Breast epithelium (tissue), 4 donors: ENCODE measurements around the gene ILDR1. TPM values are rescaled to one million over a fixed set of nuclear protein-coding genes. Genes with fewer than 3 reads are reported as not detected.

Source experiments
- DNase-seq, 2 donors: peaks; one replicate each; pipeline ENCODE4 v3.0.0-alpha.2; 2019; ENCODE audit warnings: low spot score in 2 of 2
- H3K27ac ChIP-seq, 2 donors: fragments of 200-600 bp; sonication (generic) in 1 of 2; one replicate each; pipeline ENCODE4 v1.5.1; 2016 to 2019; ENCODE audit warnings: mild to moderate bottlenecking in 1 of 2
- H3K27me3 ChIP-seq, 2 donors: fragments of 200-600 bp; sonication (generic) in 1 of 2; one replicate each; pipeline versions ENCODE4 v1.5.1 to v1.6.0; 2017 to 2019; ENCODE audit warnings: control low read depth in 1 of 2, mild to moderate bottlenecking in 1 of 2
- H3K36me3 ChIP-seq: fragments of 200-600 bp; one replicate; pipeline ENCODE4 v1.5.1; 2019
- H3K4me1 ChIP-seq, 2 donors: fragments of 200-600 bp; sonication (generic); one replicate each; pipeline ENCODE4 v1.5.1; 2016 to 2019; ENCODE audit warnings: control low read depth in 1 of 2
- H3K4me3 ChIP-seq, 3 donors: fragments of 200-600 bp; sonication (generic); 1 replicate in 2 of 3; 2 replicates in 1 of 3; pipeline ENCODE4 v1.5.1; 2016 to 2019; ENCODE audit warnings: mild to moderate bottlenecking in 3 of 3, moderate library complexity in 2 of 3
- H3K9me3 ChIP-seq, 2 donors: fragments of 200-600 bp; sonication (generic) in 1 of 2; one replicate each; pipeline ENCODE4 v1.5.1; 2016 to 2019; ENCODE audit warnings: control low read depth in 1 of 2
- CTCF ChIP-seq, 3 donors: fragments of 450-650 bp; IDR thresholded peaks; one replicate each; pipeline ENCODE4 v1.5.1; 2016 to 2017; ENCODE audit warnings: antibody characterized with exemption in 3 of 3, mild to moderate bottlenecking in 3 of 3, moderate library complexity in 3 of 3
- POLR2A ChIP-seq: fragments of 450-650 bp; IDR thresholded peaks from one replicate; pipeline ENCODE4 v1.6.1; 2016; ENCODE audit warnings: antibody characterized with exemption, mild to moderate bottlenecking, moderate library complexity
- POLR2AphosphoS5 ChIP-seq, 3 donors: sonication (generic); formaldehyde crosslinking; IDR thresholded peaks; one replicate each; pipeline ENCODE4 v1.6.1; 2017; ENCODE audit warnings: antibody characterized with exemption in 3 of 3
- intact Hi-C: fragments of 100-400 bp; cut with DNase I; formaldehyde crosslinking; loops from one replicate; pipeline ENCODE4 v1.15.1; 2023; ENCODE audit warnings: low total_unique reads
- total RNA-seq, 3 donors: library from RNA; depleted of rRNA; stranded (reverse); fragments of >200 nt; gene quantifications; one replicate each; pipeline ENCODE4 v1.1.0, GENCODE V29; 2016

The ILDR1 gene
- total RNA-seq, 3 donors from 2014 or later = 3.3 to 5.9 TPM; not detected in 1

GRCh38 chr3:121995161-121996137 lies 26.6 kb downstream of the ILDR1 start:
- Histone ChIP-seq H3K9me3 (no peaks in the 10 kb centered on the region), H3K4me3 (no peak overlapping the region), H3K27me3 (no peaks in the 10 kb centered on the region), H3K4me1 (no peaks in the 10 kb centered on the region), H3K27ac (peak overlapping the region; percentile 5 to 55), H3K36me3 (no peaks in the 10 kb centered on the region)
- intact Hi-C loops = no loop called here
- DNase-seq = peak in 1 of 2 donors; percentile 24
- peak in 2 of 3 donors; percentile 34 to 38 for TF ChIP-seq CTCF (IDR thresholded peaks at IDR 0.05)
- TF ChIP-seq POLR2A = no peak

DNA sequence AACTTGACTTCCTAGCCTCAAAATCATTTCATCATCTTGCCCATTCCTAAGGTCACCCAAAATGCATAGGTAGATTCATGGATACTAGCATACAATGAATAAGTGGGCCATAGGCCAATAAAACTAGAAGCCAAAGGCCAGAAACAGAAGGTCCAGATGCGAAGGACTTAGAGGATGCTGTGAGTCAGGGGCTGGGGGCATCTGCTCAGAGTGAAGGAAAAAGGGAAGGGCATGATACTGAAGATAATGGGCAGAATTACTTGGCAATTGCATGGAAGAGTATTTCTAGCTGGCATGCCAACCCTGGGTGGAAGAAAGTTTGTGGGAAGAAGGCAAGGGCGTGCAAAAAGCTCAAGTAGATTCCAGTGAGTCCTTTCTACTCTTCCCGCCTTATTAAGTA lies 27.5 kb downstream of the ILDR1 start:
- intact Hi-C loops = no loop called here
- no peaks in the 10 kb centered on the region for H3K9me3 ChIP-seq
- no peak overlapping the region for H3K27ac ChIP-seq
- DNase-seq = no peak
- H3K4me1 ChIP-seq = no peaks in the 10 kb centered on the region
- TF ChIP-seq CTCF (IDR thresholded peaks at IDR 0.05) (no peak), POLR2A (no peak), POLR2AphosphoS5 (IDR thresholded peaks at IDR 0.05) (no peak)
- no peak overlapping the region for H3K4me3 ChIP-seq
- H3K36me3 ChIP-seq = no peaks in the 10 kb centered on the region
- H3K27me3 ChIP-seq = no peaks in the 10 kb centered on the region

- no peak for DNase-seq
- Histone ChIP-seq H3K4me1 (no peaks in the 10 kb centered on the region), H3K27me3 (no peaks in the 10 kb centered on the region), H3K27ac (no peak overlapping the region), H3K9me3 (no peaks in the 10 kb centered on the region), H3K36me3 (no peaks in the 10 kb centered on the region), H3K4me3 (no peak overlapping the region)
- TF ChIP-seq POLR2A (no peak), POLR2AphosphoS5 (IDR thresholded peaks at IDR 0.05) (no peak), CTCF (IDR thresholded peaks at IDR 0.05) (no peak)
- intact Hi-C loops = no loop called here
Measured at GRCh38 chr3:121992601-121993560, 29.2 kb downstream of the ILDR1 start.

GRCh38 chr3:121989943-121990342 lies 32.1 kb downstream of the ILDR1 start:
- no peaks in the 10 kb centered on the region for H3K4me1 ChIP-seq
- intact Hi-C loops = no loop called here
- no peaks in the 10 kb centered on the region for H3K9me3 ChIP-seq
- no peak overlapping the region for H3K4me3 ChIP-seq
- no peaks in the 10 kb centered on the region for H3K27me3 ChIP-seq
- DNase-seq = no peak
- H3K36me3 ChIP-seq = no peaks in the 10 kb centered on the region
- TF ChIP-seq CTCF (IDR thresholded peaks at IDR 0.05) = no peak
- no peak for TF ChIP-seq POLR2AphosphoS5 (IDR thresholded peaks at IDR 0.05)
- TF ChIP-seq POLR2A = no peak
- no peak overlapping the region for H3K27ac ChIP-seq
